ENCODE data around the gene ABLIM1. TPM values are rescaled to one million over a fixed set of nuclear protein-coding genes. Genes with fewer than 3 reads are reported as not detected.

The ABLIM1 gene
- total RNA-seq, 6 donors from 2014 or later, result 92.2 to 153 (median 131) TPM

- no peaks in the 10 kb centered on the region for H3K27me3 ChIP-seq
- no peaks in the 10 kb centered on the region for H3K9me3 ChIP-seq
- DNase-seq, result no peak
- WGBS, 2 donors, result 45 to 58% methylated on average over 5 of the region's 5 CpGs
- ATAC-seq (ENCODE audit: low FRiP score in 2 of 2), result no peak
- TF ChIP-seq POLR2AphosphoS5 (IDR thresholded peaks at IDR 0.05) (no peak), EP300 (IDR thresholded peaks at IDR 0.05) (no peak), POLR2A (IDR thresholded peaks at IDR 0.05) (no peak)
- TF ChIP-seq, protein P1, sequence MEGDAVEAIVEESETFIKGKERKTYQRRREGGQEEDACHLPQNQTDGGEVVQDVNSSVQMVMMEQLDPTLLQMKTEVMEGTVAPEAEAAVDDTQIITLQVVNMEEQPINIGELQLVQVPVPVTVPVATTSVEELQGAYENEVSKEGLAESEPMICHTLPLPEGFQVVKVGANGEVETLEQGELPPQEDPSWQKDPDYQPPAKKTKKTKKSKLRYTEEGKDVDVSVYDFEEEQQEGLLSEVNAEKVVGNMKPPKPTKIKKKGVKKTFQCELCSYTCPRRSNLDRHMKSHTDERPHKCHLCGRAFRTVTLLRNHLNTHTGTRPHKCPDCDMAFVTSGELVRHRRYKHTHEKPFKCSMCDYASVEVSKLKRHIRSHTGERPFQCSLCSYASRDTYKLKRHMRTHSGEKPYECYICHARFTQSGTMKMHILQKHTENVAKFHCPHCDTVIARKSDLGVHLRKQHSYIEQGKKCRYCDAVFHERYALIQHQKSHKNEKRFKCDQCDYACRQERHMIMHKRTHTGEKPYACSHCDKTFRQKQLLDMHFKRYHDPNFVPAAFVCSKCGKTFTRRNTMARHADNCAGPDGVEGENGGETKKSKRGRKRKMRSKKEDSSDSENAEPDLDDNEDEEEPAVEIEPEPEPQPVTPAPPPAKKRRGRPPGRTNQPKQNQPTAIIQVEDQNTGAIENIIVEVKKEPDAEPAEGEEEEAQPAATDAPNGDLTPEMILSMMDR (IDR thresholded peaks at IDR 0.05), result no peak
- H3K27ac ChIP-seq, result no peak overlapping the region
- H3K36me3 ChIP-seq, result no peaks in the 10 kb centered on the region
- H3K4me3 ChIP-seq, result no peak overlapping the region
- H3K4me1 ChIP-seq, result no peaks in the 10 kb centered on the region
Measured at GRCh38 chr10:114392112-114392835, 265.8 kb downstream of the ABLIM1 start.

- Histone ChIP-seq H3K9me3 (no peaks in the 10 kb centered on the region), H3K4me3 (no peak overlapping the region), H3K4me1 (no peaks in the 10 kb centered on the region), H3K27ac (no peak overlapping the region), H3K27me3 (no peaks in the 10 kb centered on the region), H3K36me3 (no peaks in the 10 kb centered on the region)
- ATAC-seq (ENCODE audit: low FRiP score in 2 of 2) (no peak), DNase-seq (no peak)
- no peak for TF ChIP-seq POLR2A (IDR thresholded peaks at IDR 0.05)
- no peak for TF ChIP-seq POLR2AphosphoS5 (IDR thresholded peaks at IDR 0.05)
- TF ChIP-seq, protein P1 (IDR thresholded peaks at IDR 0.05), result no peak
- no peak for TF ChIP-seq EP300 (IDR thresholded peaks at IDR 0.05)
- 78 to 80% methylated on average over 5 of the region's 5 CpGs for WGBS, 2 donors
Measured at GRCh38 chr10:114391599-114391998, 266.5 kb downstream of the ABLIM1 start.

- DNase-seq (no peak), ATAC-seq (ENCODE audit: low FRiP score in 2 of 2) (no peak)
- no peak overlapping the region for H3K4me3 ChIP-seq
- no peaks in the 10 kb centered on the region for H3K36me3 ChIP-seq
- H3K27me3 ChIP-seq, result no peaks in the 10 kb centered on the region
- WGBS, 2 donors, result 71 to 82% methylated on average over 3 to 5 of the region's 5 CpGs
- H3K4me1 ChIP-seq, result no peaks in the 10 kb centered on the region
- TF ChIP-seq POLR2A (IDR thresholded peaks at IDR 0.05) (no peak), EP300 (IDR thresholded peaks at IDR 0.05) (no peak), POLR2AphosphoS5 (IDR thresholded peaks at IDR 0.05) (no peak)
- TF ChIP-seq, protein P1 (IDR thresholded peaks at IDR 0.05), result no peak
- H3K27ac ChIP-seq, result no peak overlapping the region
- H3K9me3 ChIP-seq, result no peaks in the 10 kb centered on the region
Measured at GRCh38 chr10:114389426-114389825, 268.6 kb downstream of the ABLIM1 start.

- ATAC-seq (ENCODE audit: low FRiP score in 2 of 2) (no peak), DNase-seq (no peak)
- H3K27me3 ChIP-seq, result no peaks in the 10 kb centered on the region
- no peak overlapping the region for H3K27ac ChIP-seq
- H3K4me3 ChIP-seq, result no peak overlapping the region
- 51 to 64% methylated on average over 3 of the region's 3 CpGs for WGBS, 2 donors
- no peaks in the 10 kb centered on the region for H3K36me3 ChIP-seq
- H3K4me1 ChIP-seq, result no peaks in the 10 kb centered on the region
- H3K9me3 ChIP-seq, result no peaks in the 10 kb centered on the region
- no peak for TF ChIP-seq EP300 (IDR thresholded peaks at IDR 0.05)
- no peak for TF ChIP-seq POLR2AphosphoS5 (IDR thresholded peaks at IDR 0.05)
- TF ChIP-seq POLR2A (IDR thresholded peaks at IDR 0.05), result no peak
- TF ChIP-seq, protein P1 (IDR thresholded peaks at IDR 0.05), result no peak
Measured at GRCh38 chr10:114388275-114388674, 269.8 kb downstream of the ABLIM1 start.

GRCh38 chr10:114387784-114388183 is 270.3 kb downstream of the ABLIM1 start:
- H3K9me3 ChIP-seq, result no peaks in the 10 kb centered on the region
- TF ChIP-seq EP300 (IDR thresholded peaks at IDR 0.05) (no peak), POLR2A (IDR thresholded peaks at IDR 0.05) (no peak), POLR2AphosphoS5 (IDR thresholded peaks at IDR 0.05) (no peak)
- TF ChIP-seq, protein P1 (IDR thresholded peaks at IDR 0.05), result no peak
- H3K4me3 ChIP-seq, result no peak overlapping the region
- ATAC-seq (ENCODE audit: low FRiP score in 2 of 2) (no peak), DNase-seq (no peak)
- H3K27me3 ChIP-seq, result no peaks in the 10 kb centered on the region
- H3K27ac ChIP-seq, result no peak overlapping the region
- no peaks in the 10 kb centered on the region for H3K4me1 ChIP-seq
- WGBS, 2 donors, result 81 to 84% methylated on average over 3 to 4 of the region's 4 CpGs
- H3K36me3 ChIP-seq, result no peaks in the 10 kb centered on the region
